Psoas muscle (tissue), 8 donors: Measurements from ENCODE around the gene PDE11A. TPM values are rescaled to one million over a fixed set of nuclear protein-coding genes. Genes with fewer than 3 reads are reported as not detected.

Experiments used
- ATAC-seq, 4 donors: fragments of 200-7000 bp; cut with Tn5 transposase; one replicate each; pipeline ENCODE4 v1.9.1; 2020; ENCODE audit warnings: moderate library complexity in 3 of 4, mild to moderate bottlenecking in 2 of 4
- DNase-seq, 2 donors: peaks; one replicate each; pipeline ENCODE4 v3.0.0-alpha.2; 2020
- H3K27ac ChIP-seq: fragments of 200-600 bp; one replicate; pipeline ENCODE4 v1.8.0; 2022
- H3K27me3 ChIP-seq, 3 donors: fragments of 200-600 bp in 1 of 3; one replicate each; pipeline versions ENCODE4 v1.6.1 to v1.8.0; 2013 to 2022; ENCODE audit warnings: low read length in 2 of 3, mild to moderate bottlenecking in 2 of 3, moderate library complexity in 1 of 3; ENCODE audit not compliant: insufficient read depth in 3 of 3
- H3K36me3 ChIP-seq, 2 donors: fragments of 200-600 bp in 1 of 2; one replicate each; pipeline versions ENCODE4 v1.6.1 to v1.8.0; 2013 to 2022; ENCODE audit warnings: low read depth in 1 of 2, mild to moderate bottlenecking in 1 of 2, moderate library complexity in 1 of 2; ENCODE audit not compliant: insufficient read depth in 1 of 2
- H3K4me1 ChIP-seq: fragments of 200-600 bp; one replicate; pipeline ENCODE4 v1.8.0; 2022
- H3K4me3 ChIP-seq: fragments of 200-600 bp; one replicate; pipeline ENCODE4 v1.8.0; 2022; ENCODE audit warnings: mild to moderate bottlenecking
- H3K9me3 ChIP-seq: fragments of 200-600 bp; one replicate; pipeline ENCODE4 v1.8.0; 2022
- WGBS, 3 donors: extraction: QIAGEN DNeasy Blood & Tissue Kit; methylation state at CpG; one replicate each; pipeline versions ENCODE4 v1.1.6 to v1.1.7; 2013; 5-methylcytosine and 5-hydroxymethylcytosine counted together
- intact Hi-C, 2 donors: fragments of 100-400 bp; cut with DNase I; formaldehyde crosslinking; loops; one replicate each; pipeline versions ENCODE4 v1.11.0 to v1.14.2; 2022
- polyA plus RNA-seq, 3 donors: library from polyadenylated mRNA; stranded (reverse); fragments of 200-250 nt; gene quantifications; one replicate each; pipeline ENCODE4 v1.2.3, GENCODE V29; 2013
- total RNA-seq, 4 donors: library from RNA; stranded (reverse); fragmentation: NEBNext Ultra II Directional in 2 of 4; extraction: Animal tissue kit (Norgen Biotek cat#: 25700) in 2 of 4; gene quantifications; one replicate each; pipeline versions ENCODE4 v1.2.1 to v1.2.4, GENCODE V29; 2021 to 2023
- TF ChIP-seq, protein P1 (sequence below): fragments of 200-600 bp; IDR thresholded peaks from one replicate; pipeline ENCODE4 v1.8.0; 2022; ENCODE audit warnings: antibody characterized with exemption
- donor health status: healthy with polysubstance abuse.
- donor health status: DM: no; HTN: no; CAD: no; lungs with moderate emphysema.
- donor health status: Bipolar disorder and iron deficiency.
- donor health status: healthy.
- donor health status: DM: yes; HTN: yes; CAD: no.
- donor health status: DM: no; HTN: no; CAD: no.
- donor health status: DM: no; HTN: no; CAD: no.
- donor health status: DM: yes; HTN: yes; CAD: no.

Gene PDE11A
- total and polyA plus RNA-seq, 7 donors: 0.35 to 39.7 (median 2.3) TPM

GRCh38 chr2:177612659-177613058 is 459.9 kb downstream of the PDE11A start:
- H3K4me3 ChIP-seq: no peak overlapping the region
- no peak overlapping the region for H3K27ac ChIP-seq
- intact Hi-C loops: no loop called here
- no peaks in the 10 kb centered on the region for H3K36me3 ChIP-seq
- TF ChIP-seq, protein P1, sequence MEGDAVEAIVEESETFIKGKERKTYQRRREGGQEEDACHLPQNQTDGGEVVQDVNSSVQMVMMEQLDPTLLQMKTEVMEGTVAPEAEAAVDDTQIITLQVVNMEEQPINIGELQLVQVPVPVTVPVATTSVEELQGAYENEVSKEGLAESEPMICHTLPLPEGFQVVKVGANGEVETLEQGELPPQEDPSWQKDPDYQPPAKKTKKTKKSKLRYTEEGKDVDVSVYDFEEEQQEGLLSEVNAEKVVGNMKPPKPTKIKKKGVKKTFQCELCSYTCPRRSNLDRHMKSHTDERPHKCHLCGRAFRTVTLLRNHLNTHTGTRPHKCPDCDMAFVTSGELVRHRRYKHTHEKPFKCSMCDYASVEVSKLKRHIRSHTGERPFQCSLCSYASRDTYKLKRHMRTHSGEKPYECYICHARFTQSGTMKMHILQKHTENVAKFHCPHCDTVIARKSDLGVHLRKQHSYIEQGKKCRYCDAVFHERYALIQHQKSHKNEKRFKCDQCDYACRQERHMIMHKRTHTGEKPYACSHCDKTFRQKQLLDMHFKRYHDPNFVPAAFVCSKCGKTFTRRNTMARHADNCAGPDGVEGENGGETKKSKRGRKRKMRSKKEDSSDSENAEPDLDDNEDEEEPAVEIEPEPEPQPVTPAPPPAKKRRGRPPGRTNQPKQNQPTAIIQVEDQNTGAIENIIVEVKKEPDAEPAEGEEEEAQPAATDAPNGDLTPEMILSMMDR: no peak
- H3K4me1 ChIP-seq: no peaks in the 10 kb centered on the region
- ATAC-seq (no peak), DNase-seq (no peak)
- no peaks in the 10 kb centered on the region for H3K27me3 ChIP-seq
- no peaks in the 10 kb centered on the region for H3K9me3 ChIP-seq
- WGBS, 3 donors: 61 to 71% (median 64%) methylated on average over 4 of the region's 4 CpGs

DNA sequence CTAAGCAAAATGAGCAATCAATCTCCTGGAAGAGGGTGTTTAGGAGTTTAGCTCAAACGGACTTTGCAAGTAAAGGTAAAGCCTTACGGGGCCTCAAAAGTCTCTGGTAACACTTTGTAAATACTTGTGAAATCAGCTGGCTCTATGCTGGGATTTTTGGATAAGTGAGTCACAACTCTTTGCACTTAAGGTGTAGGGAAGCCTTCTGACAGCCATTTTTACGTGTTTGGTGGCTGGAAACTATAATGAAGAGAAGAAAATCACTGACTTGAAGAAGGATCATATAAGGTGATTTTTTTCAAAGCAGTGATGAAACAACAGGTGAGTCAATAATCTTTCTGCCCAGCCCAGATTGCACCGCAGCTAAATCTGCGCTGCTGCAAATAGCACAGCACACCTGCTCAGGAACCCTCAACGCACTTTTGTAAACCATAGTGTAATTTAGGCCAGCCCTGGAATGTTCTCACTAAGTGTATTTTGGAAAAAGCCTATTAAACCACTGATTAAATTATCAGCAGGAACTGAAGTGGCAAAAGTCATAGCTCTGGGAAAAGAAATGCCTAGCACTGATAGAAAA is 461.2 kb downstream of the PDE11A start:
- Histone ChIP-seq H3K4me3 (no peak overlapping the region), H3K36me3 (no peaks in the 10 kb centered on the region), H3K4me1 (no peaks in the 10 kb centered on the region), H3K9me3 (no peaks in the 10 kb centered on the region), H3K27ac (no peak overlapping the region), H3K27me3 (no peaks in the 10 kb centered on the region)
- no peak for ATAC-seq
- no peak for DNase-seq
- intact Hi-C loops: no loop called here
- TF ChIP-seq, protein P1: no peak
- 59 to 69% (median 63%) methylated on average over 6 of the region's 6 CpGs for WGBS, 3 donors

GRCh38 chr2:177610813-177611212 is 461.8 kb downstream of the PDE11A start:
- no peak for DNase-seq
- Histone ChIP-seq H3K9me3 (no peaks in the 10 kb centered on the region), H3K27me3 (no peaks in the 10 kb centered on the region), H3K36me3 (no peaks in the 10 kb centered on the region), H3K27ac (no peak overlapping the region), H3K4me3 (no peak overlapping the region), H3K4me1 (no peaks in the 10 kb centered on the region)
- WGBS, 3 donors: 93 to 100% (median 99%) methylated on average over 1 of the region's 1 CpG
- intact Hi-C loops: no loop called here
- no peak for ATAC-seq
- TF ChIP-seq, protein P1: no peak

DNA sequence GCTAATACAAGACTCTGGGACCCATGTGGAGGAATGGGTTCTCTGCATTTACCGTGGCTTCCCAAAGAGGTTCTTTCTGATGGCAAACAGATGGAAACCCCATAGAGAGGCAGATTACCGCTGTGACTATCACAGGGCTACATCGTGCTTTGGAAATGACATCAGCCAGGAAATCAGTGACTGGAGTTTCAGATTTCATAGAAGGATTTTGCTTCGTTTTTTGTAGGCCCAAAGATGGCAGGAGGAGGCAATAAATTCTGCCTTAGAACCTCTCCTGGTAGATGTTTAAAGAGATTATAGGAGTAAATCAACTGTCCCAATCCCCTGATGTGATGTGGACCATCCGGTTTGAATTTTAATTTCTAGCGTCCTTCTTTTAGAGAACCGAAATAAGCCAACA is 465.9 kb downstream of the PDE11A start:
- H3K4me3 ChIP-seq: no peak overlapping the region
- no peaks in the 10 kb centered on the region for H3K4me1 ChIP-seq
- WGBS, 3 donors: 44 to 49% (median 47%) methylated on average over 7 of the region's 7 CpGs
- intact Hi-C loops: loop anchor here (10.0 kb wide), 4 partner anchors 112 to 452 kb away; no protein-coding TSS in a partner anchor
- TF ChIP-seq, protein P1: no peak
- ATAC-seq: no peak
- DNase-seq: no peak
- H3K27ac ChIP-seq: no peak overlapping the region
- H3K9me3 ChIP-seq: no peaks in the 10 kb centered on the region
- no peaks in the 10 kb centered on the region for H3K27me3 ChIP-seq
- H3K36me3 ChIP-seq: no peaks in the 10 kb centered on the region
